ENCODE data around the gene VMAC.
"Not testable (repeated sequence)": the region's sequence is repeated elsewhere in the genome, so short reads cannot be mapped to it uniquely, and the experiment has no call there.

The VMAC gene

DNA sequence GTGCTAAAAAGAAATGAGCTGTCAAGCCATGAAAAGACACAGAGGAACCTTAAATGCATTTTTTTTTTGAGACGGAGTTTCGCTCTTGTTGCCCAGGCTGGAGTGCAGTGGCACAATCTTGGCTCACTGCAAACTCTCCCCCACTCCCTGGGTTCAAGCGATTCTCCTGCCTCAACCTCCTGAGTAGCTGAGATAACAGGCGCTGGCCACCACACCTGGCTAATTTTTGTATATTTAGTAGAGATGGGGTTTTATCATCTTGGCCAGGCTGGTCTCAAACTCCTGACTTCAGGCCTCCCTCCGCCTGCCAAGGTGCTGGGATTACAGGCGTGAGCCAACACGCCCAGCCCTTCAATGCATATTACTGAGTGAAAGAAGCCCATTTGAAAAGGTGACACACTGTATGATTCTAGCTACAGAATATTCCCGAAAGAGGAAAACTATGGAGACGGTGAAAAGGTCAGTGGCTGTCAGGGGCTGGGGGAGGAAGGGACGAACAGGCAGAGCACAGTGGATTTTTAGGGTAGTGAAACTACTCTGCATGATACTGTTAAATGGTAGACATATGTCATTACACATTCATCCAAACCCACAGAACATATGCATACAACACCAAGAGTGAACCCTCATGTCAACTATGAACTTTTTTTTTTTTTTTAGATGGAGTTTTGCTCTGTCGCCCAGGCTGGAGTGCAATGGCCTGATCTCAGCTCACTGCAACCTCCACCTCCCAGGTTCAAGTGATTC lies 20.4 kb upstream of the VMAC start:
- DNase-seq, result not testable (repeated sequence)

DNA sequence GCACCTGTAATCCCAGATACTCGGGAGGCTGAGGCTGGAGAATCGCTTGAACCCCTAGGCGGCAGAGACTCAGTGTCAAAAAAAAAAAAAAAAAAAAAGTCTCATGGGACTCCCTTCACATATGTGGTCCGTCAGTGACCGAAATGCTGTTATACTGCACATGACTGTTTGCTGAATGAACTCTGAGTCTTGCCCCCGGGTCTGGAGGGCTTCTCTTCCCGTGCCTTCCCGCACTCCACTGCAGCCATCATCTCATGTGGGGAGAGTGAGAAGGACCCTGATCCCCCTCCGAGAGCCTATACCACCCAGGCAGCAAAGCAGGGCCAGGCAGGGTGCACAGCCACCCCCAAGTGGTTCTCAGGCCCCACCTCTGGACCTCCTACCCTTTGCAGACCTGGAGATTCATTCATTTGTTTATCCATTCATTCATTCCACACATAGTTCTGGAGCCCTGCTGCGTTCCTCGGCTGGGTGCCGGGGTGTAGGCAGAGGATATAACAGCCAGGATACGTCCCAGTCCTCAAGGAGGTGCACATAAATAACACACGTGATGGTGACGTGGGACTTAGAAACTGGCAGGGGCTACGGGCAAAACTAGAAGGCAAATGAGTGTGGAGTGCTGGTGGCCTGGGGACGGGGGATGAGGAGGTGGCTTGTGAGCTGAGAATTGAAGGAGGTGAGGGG lies 15.2 kb upstream of the VMAC start:
- no peak for DNase-seq

DNA sequence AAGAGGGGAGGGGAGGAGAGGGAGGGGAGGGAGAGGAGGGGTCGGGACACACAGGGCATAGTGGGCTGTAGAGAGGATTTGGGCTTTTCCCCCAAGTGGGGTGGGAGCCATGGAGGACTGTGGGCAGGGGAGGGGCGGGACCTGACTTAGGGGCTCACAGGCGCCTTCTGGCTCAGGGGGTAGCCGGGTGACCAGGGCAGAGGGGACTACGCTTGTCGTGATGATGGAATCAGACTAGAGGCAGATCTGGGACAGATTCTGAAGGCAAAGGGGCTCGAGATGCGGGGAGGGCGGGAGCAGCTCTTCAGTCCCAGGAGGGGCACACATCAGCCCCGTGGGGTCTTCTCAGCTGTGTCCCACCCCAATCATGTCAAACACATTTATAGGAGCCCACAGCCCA lies 14.6 kb upstream of the VMAC start:
- DNase-seq, result no peak

DNA sequence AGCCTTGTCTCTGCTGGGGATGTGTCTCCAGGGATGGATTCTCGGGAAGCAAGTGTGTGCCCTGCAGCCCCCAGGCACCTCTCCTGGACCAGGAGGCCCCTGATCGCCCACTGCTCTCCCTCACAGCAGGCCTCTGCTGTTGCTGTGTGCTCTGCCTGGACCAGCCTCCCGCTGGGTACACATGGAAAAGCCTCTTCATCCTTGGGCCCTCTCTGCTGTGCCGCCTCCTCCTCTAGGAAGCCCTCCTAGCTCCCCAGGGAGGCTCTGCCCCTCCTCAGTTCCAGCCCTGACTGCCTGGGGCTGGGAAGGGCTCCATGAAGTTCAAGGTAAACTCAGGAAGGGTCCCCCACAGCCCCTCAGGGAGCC lies 13.1 kb upstream of the VMAC start:
- no peak for DNase-seq

DNA sequence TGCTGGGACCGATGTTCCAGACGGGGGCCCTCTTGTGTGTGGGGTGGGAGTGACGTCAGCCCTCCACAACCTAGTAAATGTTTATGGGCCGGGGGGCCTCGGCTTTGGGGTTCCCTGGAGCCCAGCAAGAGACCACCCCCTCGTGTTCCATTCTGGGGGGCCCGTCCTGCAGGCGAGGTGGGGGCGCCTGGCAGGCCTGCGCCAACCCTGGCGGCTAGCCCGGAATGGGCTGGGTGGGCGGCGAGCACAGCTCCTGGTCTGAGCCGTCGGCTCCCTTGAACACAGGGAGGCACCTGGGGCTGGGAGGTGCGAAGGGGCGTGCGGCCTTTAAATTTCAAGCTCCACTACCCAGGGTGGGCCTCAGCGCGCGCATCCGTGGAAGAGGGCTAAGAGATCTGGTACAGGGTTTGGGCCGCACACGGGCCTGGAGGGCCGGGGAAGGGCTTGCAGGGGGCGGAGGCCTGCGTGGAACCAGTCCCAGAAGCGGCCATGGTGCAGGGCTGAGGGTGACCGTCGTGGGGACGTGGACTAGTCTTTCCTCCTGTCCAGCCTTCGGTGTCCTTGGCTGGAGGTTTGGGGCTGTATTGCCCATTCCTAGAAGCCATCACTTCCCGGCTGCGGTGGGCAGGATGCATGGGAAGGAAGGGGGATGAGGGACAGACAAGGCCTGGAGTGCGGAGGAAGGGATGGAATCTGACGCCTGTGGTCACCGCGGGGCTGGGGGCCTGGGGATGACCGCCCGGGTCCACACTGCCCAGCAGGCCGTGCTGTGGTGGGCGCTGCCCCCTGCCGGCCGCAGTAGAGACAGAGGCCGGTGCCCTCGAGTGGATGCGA lies 12.5 kb upstream of the VMAC start:
- DNase-seq, result no peak

DNA sequence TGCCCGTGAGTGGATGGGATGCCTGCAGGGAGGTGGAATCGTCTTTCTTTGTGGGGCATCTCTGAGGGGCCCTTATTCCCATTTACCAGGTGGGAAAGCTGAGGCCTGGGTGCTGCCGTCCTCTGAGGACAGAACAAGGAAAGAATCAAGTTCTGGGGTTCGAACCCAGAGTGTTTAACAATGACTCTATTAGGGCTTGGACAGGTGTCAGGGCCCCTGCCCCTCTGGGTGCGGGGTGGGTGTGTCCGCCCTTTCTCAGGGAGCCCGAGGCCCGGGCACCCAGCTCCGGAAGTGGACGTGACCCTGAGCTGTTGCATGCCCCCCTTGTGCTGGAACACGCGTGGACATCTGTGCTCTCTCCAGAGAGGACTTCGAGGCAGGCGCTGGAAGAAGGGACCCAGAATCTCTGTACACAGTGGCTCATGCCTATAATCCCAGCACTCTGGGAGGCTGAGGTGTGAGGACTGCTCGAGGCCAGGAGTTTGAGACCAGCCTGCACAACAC lies 11.8 kb upstream of the VMAC start:
- DNase-seq, result no peak

DNA sequence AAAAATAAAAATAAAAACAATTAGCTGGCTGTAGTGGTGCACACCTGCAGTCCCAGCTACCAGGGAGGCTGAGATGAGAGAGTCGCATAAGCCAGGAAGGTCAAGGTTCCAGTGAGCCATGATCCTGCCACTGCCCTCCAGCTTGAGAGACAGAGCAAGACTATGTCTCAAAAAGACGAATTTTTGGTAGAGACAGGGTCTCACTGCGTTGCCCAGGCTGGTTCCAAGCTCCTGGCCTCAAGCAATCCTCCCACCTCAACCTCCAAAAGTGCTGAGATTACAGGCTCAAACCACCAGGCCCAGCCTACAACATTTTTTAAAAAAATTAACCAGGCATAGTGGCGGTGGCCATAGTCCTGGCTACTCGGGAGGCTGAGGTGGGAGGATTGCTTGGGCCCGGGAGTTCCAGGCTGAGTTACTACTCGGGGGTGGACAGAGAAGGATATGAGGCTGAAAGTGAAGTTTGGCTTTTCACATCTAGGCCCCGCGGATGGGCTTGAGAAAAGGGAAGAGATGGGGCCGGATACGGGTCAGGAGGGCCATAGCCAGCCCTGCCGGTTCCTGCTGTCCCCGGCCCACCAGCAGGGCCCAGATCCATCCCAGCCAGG lies 11.3 kb upstream of the VMAC start:
- DNase-seq, result no peak

DNA sequence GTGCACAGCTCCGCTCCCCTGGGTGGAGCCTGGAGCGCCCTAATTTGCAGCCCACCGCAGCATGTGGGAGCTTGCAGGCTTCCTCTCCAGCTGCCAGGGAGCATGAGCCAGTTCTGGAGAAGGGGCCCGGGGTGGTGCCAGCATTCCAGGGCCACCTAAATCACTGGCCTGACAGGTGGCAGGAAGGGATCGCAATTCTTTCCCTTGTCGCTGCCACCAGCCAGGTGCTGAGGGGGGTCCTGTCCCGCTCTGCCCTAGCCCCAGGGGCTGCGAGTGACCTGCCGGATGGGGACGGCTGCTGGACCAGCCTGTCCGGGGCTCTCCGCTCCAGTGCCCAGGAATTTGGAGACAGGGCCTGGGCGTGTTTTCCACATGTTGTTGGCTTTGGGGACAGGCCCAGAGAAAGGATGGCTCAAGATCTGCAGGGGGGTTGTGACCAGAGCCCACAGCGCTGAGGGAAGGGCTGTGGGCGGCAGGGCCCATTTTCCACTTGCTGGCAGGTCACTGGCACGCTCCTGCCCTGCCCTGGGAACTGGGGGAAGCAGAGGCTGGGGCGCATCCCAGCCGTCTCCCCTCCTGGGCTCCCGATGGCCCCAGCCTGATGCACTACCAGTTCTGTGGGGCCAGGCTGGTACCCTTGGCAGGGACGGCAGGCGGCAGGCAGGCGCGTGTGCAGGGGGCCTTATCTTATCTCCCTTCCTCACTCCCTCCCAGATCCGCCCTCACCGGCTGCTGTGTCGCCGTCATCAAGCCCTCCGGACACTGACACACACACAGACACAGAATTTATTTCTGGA lies 10.6 kb upstream of the VMAC start:
- DNase-seq, result no peak

DNA sequence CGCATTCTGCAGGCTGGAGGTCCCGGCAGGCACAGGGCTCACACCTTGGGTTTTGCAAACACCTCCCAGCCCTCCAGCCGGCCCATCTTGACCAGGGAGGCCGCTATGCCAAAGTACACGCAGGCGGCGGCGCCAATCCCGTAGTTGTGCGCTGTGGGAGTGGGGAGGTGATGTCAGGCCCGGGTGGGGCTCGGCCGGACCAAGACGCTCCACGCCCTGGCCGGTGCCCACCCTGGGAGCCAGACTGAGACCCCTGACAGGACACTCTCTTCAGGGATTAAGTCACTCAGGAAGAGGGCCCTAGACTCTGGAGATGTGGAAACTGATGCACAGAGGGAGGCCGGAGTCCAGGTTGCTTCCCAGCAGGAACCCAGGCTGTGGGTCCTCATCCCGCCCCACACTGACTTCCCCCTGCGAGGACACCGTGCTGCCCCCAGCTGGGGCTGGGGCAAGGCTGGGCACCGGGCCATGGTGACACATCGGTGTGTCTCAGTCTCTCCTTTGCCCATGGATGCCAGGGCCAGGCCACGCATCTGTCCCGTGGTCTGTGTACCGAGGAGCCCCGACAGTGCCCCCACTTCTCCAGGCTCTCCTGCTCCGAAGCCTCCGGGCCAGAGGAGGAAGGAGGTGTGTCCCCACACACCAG lies 9.8 kb upstream of the VMAC start:
- no peak for DNase-seq

DNA sequence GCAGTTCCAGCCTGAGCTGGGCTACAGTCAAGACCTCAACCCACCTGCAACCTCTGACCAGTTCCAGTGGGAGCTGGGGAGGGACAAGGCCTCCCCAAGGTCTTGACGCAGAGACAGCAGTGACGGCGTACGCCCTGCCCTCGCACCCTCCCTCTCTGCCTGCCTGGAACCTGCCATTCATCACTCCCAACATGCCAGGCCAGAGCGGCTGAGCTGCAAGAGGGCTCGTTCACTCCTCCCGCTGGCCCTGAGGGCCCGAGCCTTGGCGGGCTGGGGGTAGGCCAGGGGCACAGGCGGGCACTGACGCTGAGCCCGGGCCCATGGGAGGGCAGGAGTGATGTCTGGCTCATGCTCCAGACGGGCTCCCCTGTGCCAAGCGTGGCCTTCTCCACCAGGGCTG lies 9.3 kb upstream of the VMAC start:
- DNase-seq, result no peak

DNA sequence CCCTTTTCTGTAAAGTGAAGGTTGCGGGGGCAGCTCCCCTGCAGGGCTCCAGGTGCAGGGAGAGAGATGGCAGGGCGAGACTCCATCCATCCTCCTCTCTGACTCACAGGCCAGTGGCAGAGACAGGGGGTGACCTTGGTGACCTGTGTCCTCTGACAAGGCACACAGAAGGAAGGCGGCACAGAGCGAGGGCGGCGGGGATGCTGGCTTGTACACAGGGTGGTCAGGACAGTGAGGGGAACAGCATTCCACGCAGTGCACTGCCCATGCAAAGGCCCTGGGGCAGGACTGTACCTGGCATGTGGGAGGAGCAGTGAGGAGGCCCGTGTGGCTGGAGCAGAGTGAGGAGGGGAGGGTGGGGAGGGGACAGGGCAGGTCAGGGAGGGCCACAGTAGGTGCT lies 8.8 kb upstream of the VMAC start:
- DNase-seq, result no peak

DNA sequence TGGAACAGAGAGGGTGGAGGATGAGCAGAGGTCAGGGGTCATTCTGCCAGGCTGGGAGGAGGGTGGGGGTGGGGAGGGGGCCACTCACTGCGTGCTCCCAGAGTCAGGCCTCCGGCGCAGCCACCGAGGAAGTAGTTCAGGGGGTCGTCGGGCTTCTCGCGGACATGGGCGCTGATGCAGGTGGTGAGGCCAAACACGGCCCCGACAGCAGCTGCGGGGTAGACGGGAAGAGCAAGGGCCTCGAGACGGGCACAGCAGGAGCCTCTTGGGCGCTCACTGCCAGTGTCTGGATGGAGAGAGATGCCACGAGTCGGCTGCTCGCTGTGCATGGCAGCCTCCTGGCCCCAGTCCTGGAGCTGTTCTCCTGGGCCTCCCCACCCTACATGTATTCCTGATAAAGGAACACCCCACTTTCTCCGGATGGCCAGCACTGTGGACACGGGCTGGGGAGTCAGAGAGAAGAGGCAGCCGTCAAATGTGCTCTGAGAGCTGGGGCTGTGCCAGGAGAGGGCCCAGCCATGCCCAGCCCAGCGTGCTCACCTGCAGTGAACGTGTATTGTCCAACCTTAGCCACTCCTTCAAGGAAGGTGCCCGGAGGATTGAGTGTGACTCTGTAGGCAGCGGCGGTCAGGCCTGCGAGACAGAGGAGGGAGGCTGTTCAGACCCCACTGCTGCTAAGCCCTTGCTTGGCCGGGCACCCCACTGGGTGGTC lies 8.2 kb upstream of the VMAC start:
- DNase-seq, result no peak

DNA sequence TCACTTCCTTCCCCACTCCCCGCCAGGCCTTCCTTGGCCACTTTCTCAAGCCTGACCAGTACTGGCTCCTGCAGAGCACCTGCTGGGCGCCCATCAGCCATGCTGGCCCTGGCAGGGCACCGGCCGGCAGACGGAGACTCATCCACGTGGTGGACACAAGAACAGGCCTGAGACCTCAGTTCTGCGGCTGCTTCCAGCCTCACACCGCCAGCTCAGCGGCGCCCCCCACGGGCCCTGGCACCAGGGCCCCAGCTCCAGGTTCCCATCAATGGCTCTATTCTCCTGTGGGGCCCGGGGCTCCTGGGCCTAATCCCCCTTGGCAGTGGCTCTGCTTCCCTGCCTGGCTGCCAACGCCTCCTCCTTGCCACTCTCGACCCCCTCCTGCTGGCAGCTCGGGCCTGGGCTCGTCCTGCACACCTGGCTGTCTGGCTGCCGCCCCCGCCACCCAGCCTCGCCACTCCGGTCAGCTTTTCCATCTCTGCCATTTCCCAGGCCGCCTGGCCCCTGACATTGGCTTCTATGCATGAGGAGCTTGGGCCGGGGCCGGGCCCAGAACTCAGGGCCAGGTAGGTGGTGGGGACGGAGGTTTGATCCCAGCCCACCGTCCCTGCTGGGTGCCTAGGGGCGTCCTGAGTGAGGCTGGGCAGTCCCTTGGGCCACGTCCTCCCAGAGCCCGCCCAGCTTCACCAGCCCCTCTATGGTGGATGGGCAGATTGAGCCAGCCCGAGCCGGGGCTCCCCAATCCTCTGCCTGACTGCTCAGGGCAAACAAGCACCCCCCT lies 7.3 kb upstream of the VMAC start:
- no peak for DNase-seq

DNA sequence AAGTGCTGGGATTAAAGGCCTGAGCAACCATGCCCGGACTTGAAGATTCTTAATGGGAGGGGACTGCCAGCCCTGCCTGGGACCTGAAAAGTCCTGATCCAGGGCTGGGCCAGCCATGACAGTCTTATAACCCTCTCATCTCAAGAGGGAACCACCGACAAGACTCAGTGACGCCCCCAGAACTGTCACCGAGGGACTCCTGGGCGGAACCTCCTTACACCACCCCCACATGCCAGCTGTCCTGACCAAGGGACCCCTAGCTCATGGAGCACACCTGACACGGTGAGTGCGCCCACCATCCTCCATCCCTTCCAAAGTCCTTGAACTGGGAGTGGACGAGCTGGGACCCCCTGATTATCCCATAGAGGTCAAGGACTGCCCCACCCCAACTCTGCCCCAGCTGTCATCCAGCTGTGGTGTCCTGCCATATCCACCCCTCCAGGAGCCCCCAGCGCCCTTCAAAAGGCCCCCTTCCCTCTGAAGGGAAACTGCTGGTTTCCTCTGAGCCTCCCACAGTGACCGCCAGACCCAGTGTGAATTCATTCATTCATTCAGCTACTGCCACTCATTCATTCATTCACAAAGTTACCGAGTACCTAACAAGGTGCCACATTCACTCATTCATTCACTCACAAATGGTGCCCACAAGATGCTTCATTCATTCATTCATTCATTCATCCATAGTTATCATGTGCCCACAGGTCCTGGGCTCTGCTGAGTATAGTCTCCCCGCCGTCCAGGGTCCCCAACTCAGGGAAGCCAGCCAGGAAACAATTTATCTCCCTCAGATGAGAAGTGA lies 4.7 kb upstream of the VMAC start:
- no peak for DNase-seq

DNA sequence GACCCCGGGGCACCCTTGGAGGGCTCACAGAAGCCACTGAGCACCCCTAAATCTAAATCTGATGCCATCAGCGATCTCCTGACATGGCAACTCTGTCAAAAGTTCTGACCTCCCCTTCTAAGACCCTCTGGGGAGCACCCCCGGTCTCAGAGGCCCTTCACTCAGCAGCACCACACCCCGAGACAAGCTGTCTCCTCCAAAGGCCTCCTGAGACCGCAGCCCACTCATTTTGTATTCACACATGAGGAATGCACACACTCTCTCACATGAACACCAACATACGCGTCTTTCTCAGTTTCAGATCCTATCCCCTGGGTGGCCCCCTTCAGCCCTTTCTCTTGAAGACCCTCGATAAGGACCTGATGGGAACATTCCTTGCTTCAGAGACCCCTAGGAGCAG lies 3.7 kb upstream of the VMAC start:
- DNase-seq, result no peak

DNA sequence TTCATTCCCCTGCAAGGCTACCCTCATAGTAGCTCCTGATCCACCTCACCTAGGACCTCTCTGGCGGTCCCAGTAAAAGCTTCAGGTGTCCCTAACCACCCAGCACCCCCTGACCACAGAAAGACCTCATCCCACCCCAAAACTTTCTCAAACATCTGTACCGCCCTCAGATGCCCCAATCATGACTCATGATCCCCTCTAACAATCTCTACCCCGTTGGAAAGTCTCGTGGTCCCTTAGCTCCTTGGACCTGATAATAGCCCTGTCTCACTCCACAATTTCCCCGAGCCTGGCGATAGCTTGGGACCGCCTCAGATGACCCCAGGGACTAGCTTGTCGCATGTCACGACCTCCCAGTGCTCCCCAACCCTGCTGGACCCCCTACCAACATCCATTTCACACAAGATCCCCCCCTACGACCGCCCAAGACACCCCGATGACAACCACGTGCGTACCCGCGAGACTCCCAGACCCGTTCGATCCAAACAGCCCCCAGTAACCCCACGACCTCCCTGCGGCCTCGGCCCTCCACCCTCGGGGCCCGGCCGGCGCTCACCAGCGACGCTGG lies 1.5 kb upstream of the VMAC start:
- DNase-seq, result no peak

DNA sequence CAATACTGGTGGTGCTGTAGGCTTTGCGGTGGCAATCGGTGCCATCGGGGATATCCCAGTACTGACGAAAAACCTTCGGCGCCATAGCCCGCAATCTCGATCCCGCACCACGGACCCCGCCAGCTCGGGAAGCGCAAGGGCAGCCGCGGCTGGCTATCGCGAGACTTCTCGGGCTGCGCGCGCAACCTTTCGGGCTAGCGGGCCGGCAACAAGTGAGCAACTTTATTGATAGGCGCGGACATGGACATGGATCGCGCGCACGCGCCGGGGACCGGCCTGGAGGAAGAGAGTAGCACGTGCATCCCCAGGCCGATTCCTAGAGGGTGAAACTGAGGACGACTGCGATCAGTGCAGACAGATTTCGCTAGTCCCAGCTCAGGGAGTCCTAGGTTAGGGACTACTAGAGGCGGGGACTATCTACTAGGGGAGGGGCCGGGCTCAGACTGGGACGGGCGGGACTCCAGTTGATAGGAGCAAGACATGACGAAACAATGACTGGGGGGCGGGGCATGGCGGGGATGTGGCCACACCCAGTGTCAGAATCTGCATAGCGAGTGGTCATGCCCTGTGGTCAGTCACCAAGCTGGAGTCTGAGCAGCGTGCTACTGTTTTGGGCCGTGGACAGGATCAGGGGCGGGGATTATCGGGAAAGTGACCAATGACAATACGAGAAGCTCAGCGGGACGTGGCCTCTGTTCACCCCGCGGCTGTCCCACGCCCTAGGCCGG lies 884 bp upstream of the VMAC start, which contains the start of gene NDUFA11:
TSS of gene NDUFA11 (minus strand) at position 167 of the 728 bp plus-strand sequence. CDS start at position 85, 82 bp downstream.
- peak; percentile 96 for DNase-seq

DNA sequence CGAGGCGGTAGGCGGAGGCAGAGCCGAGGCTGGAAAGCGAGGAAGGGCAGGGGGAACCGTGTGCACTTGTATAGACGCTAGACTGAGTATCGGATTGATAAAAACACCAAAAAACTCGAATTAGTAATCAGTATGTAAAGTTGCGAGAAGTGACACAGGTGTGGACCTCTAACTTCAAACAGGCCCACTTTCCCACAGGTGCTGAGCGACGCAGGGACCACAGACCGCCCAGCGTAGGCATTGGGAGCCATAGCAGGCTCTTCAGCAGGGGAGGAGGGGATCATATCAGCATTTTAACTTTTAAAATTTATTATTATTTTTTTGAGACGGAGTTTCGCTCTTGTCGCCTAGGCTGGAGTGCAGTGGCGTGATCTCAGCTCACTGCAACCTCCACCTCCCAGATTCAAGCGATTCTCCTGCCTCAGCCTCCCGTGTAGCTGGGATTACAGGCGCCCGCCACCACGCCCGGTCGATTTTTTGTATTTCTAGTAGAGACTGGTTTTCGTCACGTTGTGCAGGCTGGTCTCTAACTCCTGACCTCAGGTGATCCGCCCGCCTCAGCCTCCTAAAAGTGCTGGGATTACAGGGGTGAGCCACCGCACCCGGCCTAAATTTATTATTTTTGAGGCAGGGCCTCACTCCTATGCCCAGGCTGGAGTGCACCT lies 574 bp downstream of the VMAC start:
- DNase-seq, result no peak
